AG04450 (cell line): Measurements from ENCODE around the gene CCSER1. TPM values are rescaled to one million over a fixed set of nuclear protein-coding genes. Genes with fewer than 3 reads are reported as not detected.

Experiments
- CTCF ChIA-PET: fragments of 300-600, 350-600 bp; formaldehyde crosslinking; extraction: SDS; loops from one replicate; lab custom pipeline; 2022; ENCODE audit warnings: antibody characterized with exemption, inconsistent platforms; lab: Charles Lee
- POLR2A ChIA-PET: fragments of 350-600 bp; formaldehyde crosslinking; extraction: SDS; loops from one replicate; lab custom pipeline; 2021; ENCODE audit warnings: antibody characterized with exemption, inconsistent platforms; lab: Yijun Ruan, JAX
- DNase-seq: peaks from one replicate; pipeline ENCODE4 v3.0.0-alpha.2; 2011; ENCODE audit warnings: low read depth, low spot score
- H3K27ac ChIP-seq: one replicate; pipeline ENCODE4 v1.5.1; 2012; ENCODE audit warnings: low read depth, low read length, control low read depth
- H3K27me3 ChIP-seq: one replicate; pipeline ENCODE4 v1.6.0; 2012; ENCODE audit warnings: low read length; ENCODE audit not compliant: control insufficient read depth, insufficient read depth
- H3K4me3 ChIP-seq: 2 replicates; pipeline ENCODE4 v1.5.1; 2011; ENCODE audit warnings: mild to moderate bottlenecking, low read depth, low read length, control low read depth
- H3K9me3 ChIP-seq: 2 replicates; pipeline ENCODE4 v1.5.1; 2012; ENCODE audit warnings: low read length; ENCODE audit not compliant: control insufficient read depth, insufficient read depth
- polyA plus RNA-seq: library from polyadenylated mRNA; depleted of rRNA; stranded (reverse); fragments of >200 nt; gene quantifications from 2 replicates; pipeline ENCODE4 v1.2.3, GENCODE V29; 2011
- TF ChIP-seq, protein P1 (sequence below): IDR thresholded peaks from 2 replicates; pipeline ENCODE4 v1.5.1; 2011; ENCODE audit warnings: low read depth, low read length, control low read depth, inconsistent platforms

The CCSER1 gene
- polyA plus RNA-seq, 1 experiment: not detected

DNA sequence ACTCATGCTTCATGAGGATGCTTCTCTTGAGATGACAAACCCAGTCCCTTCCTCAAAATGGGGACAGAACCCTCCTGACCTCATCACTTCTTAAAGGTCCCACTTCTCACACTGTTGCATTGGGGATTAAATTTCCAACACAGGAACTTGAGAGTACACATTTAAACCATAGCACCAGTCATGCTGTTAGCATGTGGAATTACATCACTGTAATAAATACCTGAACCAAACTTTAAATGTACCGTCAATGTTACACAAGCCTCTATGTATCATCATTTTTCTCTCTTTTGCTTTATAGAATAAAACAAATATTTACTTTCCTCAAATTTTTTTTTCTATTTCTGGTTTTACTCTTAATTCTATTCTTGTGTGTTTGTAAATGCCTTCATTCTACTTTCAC, 448.2 kb downstream of the CCSER1 start:
- TF ChIP-seq, protein P1, sequence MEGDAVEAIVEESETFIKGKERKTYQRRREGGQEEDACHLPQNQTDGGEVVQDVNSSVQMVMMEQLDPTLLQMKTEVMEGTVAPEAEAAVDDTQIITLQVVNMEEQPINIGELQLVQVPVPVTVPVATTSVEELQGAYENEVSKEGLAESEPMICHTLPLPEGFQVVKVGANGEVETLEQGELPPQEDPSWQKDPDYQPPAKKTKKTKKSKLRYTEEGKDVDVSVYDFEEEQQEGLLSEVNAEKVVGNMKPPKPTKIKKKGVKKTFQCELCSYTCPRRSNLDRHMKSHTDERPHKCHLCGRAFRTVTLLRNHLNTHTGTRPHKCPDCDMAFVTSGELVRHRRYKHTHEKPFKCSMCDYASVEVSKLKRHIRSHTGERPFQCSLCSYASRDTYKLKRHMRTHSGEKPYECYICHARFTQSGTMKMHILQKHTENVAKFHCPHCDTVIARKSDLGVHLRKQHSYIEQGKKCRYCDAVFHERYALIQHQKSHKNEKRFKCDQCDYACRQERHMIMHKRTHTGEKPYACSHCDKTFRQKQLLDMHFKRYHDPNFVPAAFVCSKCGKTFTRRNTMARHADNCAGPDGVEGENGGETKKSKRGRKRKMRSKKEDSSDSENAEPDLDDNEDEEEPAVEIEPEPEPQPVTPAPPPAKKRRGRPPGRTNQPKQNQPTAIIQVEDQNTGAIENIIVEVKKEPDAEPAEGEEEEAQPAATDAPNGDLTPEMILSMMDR: no peak
- CTCF ChIA-PET: no interaction called here
- Histone ChIP-seq H3K27me3 (no peaks in the 10 kb centered on the region), H3K4me3 (no peak overlapping the region), H3K9me3 (peaks cover 4% of the 10 kb centered on the region), H3K27ac (no peak overlapping the region)
- POLR2A ChIA-PET: no interaction called here
- no peak for DNase-seq

DNA sequence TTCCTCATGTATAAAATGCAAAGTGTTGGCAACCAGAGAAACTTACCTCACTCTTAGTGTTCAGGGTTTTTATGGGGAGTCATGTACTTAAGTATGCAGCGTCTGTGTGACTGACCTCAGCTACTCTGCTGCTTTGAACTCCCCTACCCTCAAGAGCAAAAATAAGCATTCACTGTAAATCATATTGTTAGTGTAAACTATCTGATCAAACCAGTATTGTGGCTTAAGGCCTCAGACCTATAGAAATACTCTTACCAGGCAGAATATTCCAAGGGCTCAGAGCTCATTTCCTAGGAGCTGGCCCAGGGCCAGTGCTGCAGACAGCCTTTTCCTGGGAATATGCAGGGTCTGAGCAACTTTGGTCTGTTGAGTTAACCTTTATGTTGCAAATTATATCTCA, 453.1 kb downstream of the CCSER1 start:
- POLR2A ChIA-PET: no interaction called here
- no peak overlapping the region for H3K27ac ChIP-seq
- TF ChIP-seq, protein P1: no peak
- CTCF ChIA-PET: no interaction called here
- H3K4me3 ChIP-seq: no peak overlapping the region
- no peaks in the 10 kb centered on the region for H3K27me3 ChIP-seq
- no peak for DNase-seq
- 0 out of 2 replicates have a peak, but pooled peaks cover 4% of the 10 kb centered on the region for H3K9me3 ChIP-seq

DNA sequence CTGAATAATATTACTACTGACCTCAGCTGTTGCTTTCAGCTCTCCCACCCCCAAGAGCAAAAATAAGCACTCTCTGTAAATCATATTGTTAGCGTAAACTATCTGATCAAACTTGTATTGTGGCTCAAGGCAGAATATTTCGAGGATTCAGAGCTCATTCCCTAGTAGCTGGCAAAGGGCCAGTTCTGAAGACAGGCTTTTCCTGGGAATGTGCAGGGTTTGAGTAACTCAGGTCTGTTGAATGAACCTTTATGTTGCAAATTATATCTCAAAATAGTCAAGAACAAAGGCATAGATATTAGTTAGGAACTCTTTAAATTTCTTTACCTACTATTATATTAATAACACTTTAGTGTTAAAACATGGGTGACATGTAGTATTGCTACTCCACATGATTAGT, 454.9 kb downstream of the CCSER1 start:
- TF ChIP-seq, protein P1: no peak
- Histone ChIP-seq H3K27ac (no peak overlapping the region), H3K27me3 (no peaks in the 10 kb centered on the region), H3K9me3 (0 out of 2 replicates have a peak, but pooled peaks cover 4% of the 10 kb centered on the region), H3K4me3 (no peak overlapping the region)
- ChIA-PET CTCF (no interaction called here), POLR2A (no interaction called here)
- DNase-seq: no peak

DNA sequence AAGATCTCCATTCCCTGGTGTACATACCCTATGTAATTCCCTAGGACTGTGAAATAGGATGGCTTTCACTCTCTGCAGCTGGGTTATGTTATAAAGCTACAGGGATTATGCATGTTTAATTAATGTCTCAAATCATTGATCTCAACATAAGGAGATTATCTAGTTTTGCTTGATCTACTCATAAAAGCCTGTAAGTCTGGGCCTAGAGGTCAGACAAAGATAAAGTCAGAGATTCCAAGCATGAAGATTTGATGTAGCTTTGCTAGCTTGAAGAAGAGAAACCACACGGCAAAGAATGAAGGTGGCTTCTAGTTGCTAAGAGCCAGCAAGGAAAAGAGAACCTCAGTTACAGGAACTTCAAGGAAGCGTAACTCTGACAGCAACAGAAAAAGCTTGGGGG, 456.9 kb downstream of the CCSER1 start:
- Histone ChIP-seq H3K4me3 (no peak overlapping the region), H3K9me3 (0 out of 2 replicates have a peak, but pooled peaks cover 4% of the 10 kb centered on the region), H3K27me3 (no peaks in the 10 kb centered on the region), H3K27ac (no peak overlapping the region)
- POLR2A ChIA-PET: no interaction called here
- CTCF ChIA-PET: no interaction called here
- TF ChIP-seq, protein P1: no peak
- no peak for DNase-seq

DNA sequence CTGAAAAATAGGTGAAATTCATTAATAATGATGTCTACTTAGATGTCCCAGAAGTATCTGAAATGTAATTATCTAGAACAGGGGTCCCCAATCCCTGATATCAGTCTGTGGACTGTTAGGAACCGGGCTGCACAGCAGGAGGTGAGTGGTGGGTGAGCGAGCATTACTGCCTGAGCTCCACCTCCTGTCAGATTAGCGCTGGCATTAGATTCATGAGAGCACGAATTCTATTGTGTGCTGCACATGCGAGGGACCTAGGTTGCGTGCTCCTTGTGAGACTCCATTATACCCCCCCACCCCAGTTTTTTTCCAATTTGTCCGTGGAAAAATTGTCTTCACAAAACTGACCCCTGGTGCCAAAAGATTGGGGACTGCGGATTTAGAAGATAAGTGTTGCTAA, 458.8 kb downstream of the CCSER1 start:
- Histone ChIP-seq H3K4me3 (no peak overlapping the region), H3K27ac (no peak overlapping the region), H3K27me3 (no peaks in the 10 kb centered on the region), H3K9me3 (peaks cover 6% of the 10 kb centered on the region; the same call in 1 of the 2 replicates)
- TF ChIP-seq, protein P1: no peak
- DNase-seq: no peak
- POLR2A ChIA-PET: no interaction called here
- CTCF ChIA-PET: no interaction called here
